NCI-H460 (cell line): ENCODE results near the gene ZMYM1. TPM values are rescaled to one million over a fixed set of nuclear protein-coding genes. Genes with fewer than 3 reads are reported as not detected.
A peak's percentile ranks its signal among the peaks of the same experiment; 100 is the strongest.
"Not testable (repeated sequence)": the region's sequence is repeated elsewhere in the genome, so short reads cannot be mapped to it uniquely, and the experiment has no call there.

ENCODE experiments used
- DNase-seq: peaks from one replicate; pipeline ENCODE4 v3.0.0-alpha.2; 2016; ENCODE audit warnings: low read depth; ENCODE audit errors: extremely low read depth
- polyA plus RNA-seq: library from polyadenylated mRNA; depleted of rRNA; stranded (reverse); fragments of >200 nt; gene quantifications from 2 replicates; pipeline ENCODE4 v1.2.3, GENCODE V29; 2014; cell fraction: nucleus; rRNA removed
- total RNA-seq: library from RNA; depleted of rRNA; stranded (reverse); fragments of >200 nt; shearing (Covaris generic); gene quantifications from 2 replicates; pipeline ENCODE4 v1.2.3, GENCODE V29; 2014; rRNA removed

ZMYM1 gene
- 19.9 and 23.8 TPM in 2 replicates for total RNA-seq
- 25.0 and 31.5 TPM in 2 replicates for polyA plus RNA-seq

- peak; percentile 58 for DNase-seq
Observed at GRCh38 chr1:35079003-35079930, at the start of gene ZMYM1. Gene ZMYM1, plus strand, starts transcription at chr1:35079385. Its CDS starts 14,603 bp downstream, at chr1:35093988.

- DNase-seq: no peak
Observed at GRCh38 chr1:35029761-35030160, 49.4 kb upstream of the ZMYM1 start.

GRCh38 chr1:35030338-35030737, 48.8 kb upstream of the ZMYM1 start:
- DNase-seq: no peak

GRCh38 chr1:35030756-35031446, 48.3 kb upstream of the ZMYM1 start:
- DNase-seq: no peak

- DNase-seq: no peak
Observed at GRCh38 chr1:35032384-35032739, 46.8 kb upstream of the ZMYM1 start.

- DNase-seq: no peak
Observed at GRCh38 chr1:35033346-35033745, 45.8 kb upstream of the ZMYM1 start.

GRCh38 chr1:35036621-35037020, 42.6 kb upstream of the ZMYM1 start:
- no peak for DNase-seq

- DNase-seq: no peak
Observed at GRCh38 chr1:35037206-35037605, 42.0 kb upstream of the ZMYM1 start.

- no peak for DNase-seq
Observed at GRCh38 chr1:35038723-35039122, 40.5 kb upstream of the ZMYM1 start.

- DNase-seq: no peak
Observed at GRCh38 chr1:35043498-35043897, 35.7 kb upstream of the ZMYM1 start.

- no peak for DNase-seq
Observed at GRCh38 chr1:35044431-35044830, 34.8 kb upstream of the ZMYM1 start.

- DNase-seq: no peak
Observed at GRCh38 chr1:35046730-35047129, 32.5 kb upstream of the ZMYM1 start.

- no peak for DNase-seq
Observed at GRCh38 chr1:35047188-35047858, 31.9 kb upstream of the ZMYM1 start.

GRCh38 chr1:35049116-35049515, 30.1 kb upstream of the ZMYM1 start:
- no peak for DNase-seq

GRCh38 chr1:35053433-35053832, 25.8 kb upstream of the ZMYM1 start:
- no peak for DNase-seq

- DNase-seq: not testable (repeated sequence)
Observed at GRCh38 chr1:35054282-35054681, 24.9 kb upstream of the ZMYM1 start.

GRCh38 chr1:35058321-35058720, 20.9 kb upstream of the ZMYM1 start:
- DNase-seq: not testable (repeated sequence)

- DNase-seq: no peak
Observed at GRCh38 chr1:35058988-35059387, 20.2 kb upstream of the ZMYM1 start.

GRCh38 chr1:35062518-35063196, 16.5 kb upstream of the ZMYM1 start:
- no peak for DNase-seq

- DNase-seq: no peak
Observed at GRCh38 chr1:35064265-35064664, 14.9 kb upstream of the ZMYM1 start.

GRCh38 chr1:35069746-35070145, 9.4 kb upstream of the ZMYM1 start:
- no peak for DNase-seq
